Uterus (tissue), 4 donors: ENCODE data around the gene RBMS1. TPM values are rescaled to one million over a fixed set of nuclear protein-coding genes. Genes with fewer than 3 reads are reported as not detected.
A peak's percentile ranks its signal among the peaks of the same experiment; 100 is the strongest.

Source experiments
- DNase-seq, 2 donors: peaks; one replicate each; pipeline ENCODE4 v3.0.0-alpha.2; 2019 to 2020
- H3K27ac ChIP-seq, 2 donors: fragments of 200-600 bp; sonication (generic); 1 replicate in 1 of 2; 2 replicates in 1 of 2; pipeline ENCODE4 v1.5.1; 2016 to 2018
- H3K27me3 ChIP-seq, 2 donors: fragments of 200-600 bp; sonication (generic); one replicate each; pipeline ENCODE4 v1.5.1; 2018 to 2019; ENCODE audit warnings: control low read depth in 1 of 2
- H3K36me3 ChIP-seq, 2 donors: fragments of 200-600 bp; sonication (generic); one replicate each; pipeline ENCODE4 v1.5.1; 2019; ENCODE audit warnings: control low read depth in 1 of 2
- H3K4me1 ChIP-seq, 2 donors: fragments of 200-600 bp; sonication (generic); one replicate each; pipeline ENCODE4 v1.5.1; 2018 to 2019; ENCODE audit warnings: control low read depth in 1 of 2
- H3K4me3 ChIP-seq, 2 donors: fragments of 200-600 bp; sonication (generic); 1 replicate in 1 of 2; 2 replicates in 1 of 2; pipeline ENCODE4 v1.5.1; 2018 to 2019; ENCODE audit warnings: mild to moderate bottlenecking in 1 of 2
- H3K9me3 ChIP-seq, 2 donors: fragments of 200-600 bp; sonication (generic); one replicate each; pipeline ENCODE4 v1.5.1; 2019; ENCODE audit warnings: control low read depth in 1 of 2
- CTCF ChIP-seq, 4 experiments: fragments of 200-600 bp in 2 of 4; fragments of 450-650 bp in 2 of 4; sonication (generic) in 2 of 4; IDR thresholded peaks; one replicate each; pipeline ENCODE4 v1.5.1; 2016 to 2019; ENCODE audit warnings: antibody characterized with exemption in 4 of 4, mild to moderate bottlenecking in 2 of 4, moderate library complexity in 1 of 4
- POLR2A ChIP-seq, 2 donors: fragments of 450-650 bp; IDR thresholded peaks; one replicate each; pipeline ENCODE4 v1.6.1; 2016; ENCODE audit warnings: antibody characterized with exemption in 2 of 2, mild to moderate bottlenecking in 1 of 2, moderate library complexity in 1 of 2
- intact Hi-C: fragments of 100-400 bp; cut with DNase I; formaldehyde crosslinking; loops from one replicate; pipeline ENCODE4 v1.15.1; 2023; ENCODE audit warnings: low total_unique reads
- total RNA-seq, 4 donors: library from RNA; depleted of rRNA in 3 of 4; stranded (reverse); fragments of >200 nt in 3 of 4; gene quantifications; one replicate each; pipeline versions ENCODE4 v1.1.0 to v1.2.4, GENCODE V29; 2014 to 2023
- donor health status: DM: yes; HTN: yes; CAD: no.

Gene RBMS1
- total RNA-seq: 100 to 1,000 TPM in 2 of 4 donors, 10 to 100 TPM in 2; 30.5 to 149 (median 88.9) TPM

- DNase-seq: peak; percentile 61 to 67
- intact Hi-C loops: no loop called here
- Histone ChIP-seq H3K27me3 (no peaks in the 10 kb centered on the region), H3K27ac (peak within 1 kb of the TSS; percentile 97), H3K4me1 (no peaks in the 10 kb centered on the region), H3K4me3 (peak within 1 kb of the TSS; percentile 84 to 86), H3K36me3 (no peaks in the 10 kb centered on the region), H3K9me3 (no peaks in the 10 kb centered on the region)
- TF ChIP-seq CTCF (IDR thresholded peaks at IDR 0.05) (no peak), POLR2A (IDR thresholded peaks at IDR 0.05) (peak; percentile 23 to 39)
Observed at GRCh38 chr2:160493227-160494028, at the start of gene RBMS1. TSS of gene RBMS1 (minus strand) at chr2:160493807. CDS start at chr2:160493363, 444 bp downstream.

- Histone ChIP-seq H3K9me3 (no peaks in the 10 kb centered on the region), H3K36me3 (no peaks in the 10 kb centered on the region), H3K27me3 (no peaks in the 10 kb centered on the region), H3K27ac (no peak overlapping the region), H3K4me3 (no peak overlapping the region), H3K4me1 (no peaks in the 10 kb centered on the region)
- no peak for DNase-seq
- TF ChIP-seq POLR2A (IDR thresholded peaks at IDR 0.05) (no peak), CTCF (IDR thresholded peaks at IDR 0.05) (no peak)
- intact Hi-C loops: no loop called here
Observed at GRCh38 chr2:160541745-160542144, 48.1 kb upstream of the RBMS1 start.

- Histone ChIP-seq H3K4me1 (no peaks in the 10 kb centered on the region), H3K9me3 (no peaks in the 10 kb centered on the region), H3K27me3 (no peaks in the 10 kb centered on the region), H3K36me3 (no peaks in the 10 kb centered on the region), H3K27ac (no peak overlapping the region), H3K4me3 (no peak overlapping the region)
- TF ChIP-seq POLR2A (IDR thresholded peaks at IDR 0.05) (no peak), CTCF (IDR thresholded peaks at IDR 0.05) (no peak)
- intact Hi-C loops: no loop called here
- DNase-seq: no peak
Observed at GRCh38 chr2:160538559-160539355, 45.1 kb upstream of the RBMS1 start.

GRCh38 chr2:160538115-160538514 lies 44.5 kb upstream of the RBMS1 start:
- Histone ChIP-seq H3K27me3 (no peaks in the 10 kb centered on the region), H3K4me3 (no peak overlapping the region), H3K36me3 (no peaks in the 10 kb centered on the region), H3K9me3 (no peaks in the 10 kb centered on the region), H3K27ac (no peak overlapping the region), H3K4me1 (no peaks in the 10 kb centered on the region)
- TF ChIP-seq POLR2A (IDR thresholded peaks at IDR 0.05) (no peak), CTCF (IDR thresholded peaks at IDR 0.05) (no peak)
- intact Hi-C loops: no loop called here
- no peak for DNase-seq

- H3K27me3 ChIP-seq: no peaks in the 10 kb centered on the region
- DNase-seq: no peak
- intact Hi-C loops: no loop called here
- H3K36me3 ChIP-seq: no peaks in the 10 kb centered on the region
- H3K9me3 ChIP-seq: no peaks in the 10 kb centered on the region
- no peak overlapping the region for H3K4me3 ChIP-seq
- TF ChIP-seq POLR2A (IDR thresholded peaks at IDR 0.05) (no peak), CTCF (IDR thresholded peaks at IDR 0.05) (no peak)
- H3K27ac ChIP-seq: no peak overlapping the region
- H3K4me1 ChIP-seq: no peaks in the 10 kb centered on the region
Observed at GRCh38 chr2:160534996-160535395, 41.4 kb upstream of the RBMS1 start.
